ENCODE measurements around the gene WBP2NL.

Gene WBP2NL

GRCh38 chr22:42021571-42021970 is 23.0 kb downstream of the WBP2NL start:
- no peak overlapping the region for H3K27ac ChIP-seq
- no peak overlapping the region for H3K4me3 ChIP-seq

GRCh38 chr22:42022162-42022847 is 23.7 kb downstream of the WBP2NL start:
- Histone ChIP-seq H3K4me3 (no peak overlapping the region), H3K27ac (no peak overlapping the region)

GRCh38 chr22:42025421-42025820 is 26.8 kb downstream of the WBP2NL start:
- Histone ChIP-seq H3K4me3 (no peak overlapping the region), H3K27ac (no peak overlapping the region)

GRCh38 chr22:42026705-42027104 is 28.1 kb downstream of the WBP2NL start:
- H3K27ac ChIP-seq = no peak overlapping the region
- no peak overlapping the region for H3K4me3 ChIP-seq

GRCh38 chr22:42033263-42034181 is 34.9 kb downstream of the WBP2NL start:
- Histone ChIP-seq H3K4me3 (no peak overlapping the region), H3K27ac (no peak overlapping the region)

- H3K4me3 ChIP-seq = no peak overlapping the region
Observed at GRCh38 chr22:42035256-42035655, 36.7 kb downstream of the WBP2NL start.

GRCh38 chr22:42039271-42039670 is 40.7 kb downstream of the WBP2NL start:
- H3K4me3 ChIP-seq = no peak overlapping the region
- H3K27ac ChIP-seq = no peak overlapping the region

More at GRCh38 chr22:42035256-42035655, 36.7 kb downstream of the WBP2NL start:
- H3K27ac ChIP-seq = no peak overlapping the region

GRCh38 chr22:42041784-42042183 is 43.2 kb downstream of the WBP2NL start:
- Histone ChIP-seq H3K27ac (no peak overlapping the region), H3K4me3 (no peak overlapping the region)

GRCh38 chr22:42050641-42051180 is 52.1 kb downstream of the WBP2NL start:
- Histone ChIP-seq H3K4me3 (no peak overlapping the region), H3K27ac (no peak overlapping the region)

GRCh38 chr22:42052765-42053164 is 54.2 kb downstream of the WBP2NL start:
- Histone ChIP-seq H3K4me3 (no peak overlapping the region), H3K27ac (no peak overlapping the region)

GRCh38 chr22:42056757-42057511 is 58.3 kb downstream of the WBP2NL start:
- no peak overlapping the region for H3K27ac ChIP-seq

GRCh38 chr22:42060489-42060888 is 61.9 kb downstream of the WBP2NL start:
- no peak overlapping the region for H3K4me3 ChIP-seq
- no peak overlapping the region for H3K27ac ChIP-seq

More at GRCh38 chr22:42056757-42057511, 58.3 kb downstream of the WBP2NL start:
- H3K4me3 ChIP-seq = no peak overlapping the region

GRCh38 chr22:42061041-42061440 is 62.5 kb downstream of the WBP2NL start:
- H3K4me3 ChIP-seq = no peak overlapping the region
- H3K27ac ChIP-seq = no peak overlapping the region

- Histone ChIP-seq H3K27ac (no peak overlapping the region), H3K4me3 (no peak overlapping the region)
Observed at GRCh38 chr22:42062506-42063170, 64.0 kb downstream of the WBP2NL start.

- no peak overlapping the region for H3K27ac ChIP-seq
- no peak overlapping the region for H3K4me3 ChIP-seq
Observed at GRCh38 chr22:42064629-42065028, 66.0 kb downstream of the WBP2NL start.

- H3K27ac ChIP-seq = no peak overlapping the region
- H3K4me3 ChIP-seq = no peak overlapping the region
Observed at GRCh38 chr22:42065438-42066125, 67.0 kb downstream of the WBP2NL start.

- no peak overlapping the region for H3K4me3 ChIP-seq
- H3K27ac ChIP-seq = no peak overlapping the region
Observed at GRCh38 chr22:42066126-42066761, 67.7 kb downstream of the WBP2NL start.

- Histone ChIP-seq H3K4me3 (no peak overlapping the region), H3K27ac (no peak overlapping the region)
Observed at GRCh38 chr22:42066937-42067336, 68.3 kb downstream of the WBP2NL start.

Measured in skin epidermis (tissue), 12 donors.